ENCODE results near the gene SLC35F3.

DNA sequence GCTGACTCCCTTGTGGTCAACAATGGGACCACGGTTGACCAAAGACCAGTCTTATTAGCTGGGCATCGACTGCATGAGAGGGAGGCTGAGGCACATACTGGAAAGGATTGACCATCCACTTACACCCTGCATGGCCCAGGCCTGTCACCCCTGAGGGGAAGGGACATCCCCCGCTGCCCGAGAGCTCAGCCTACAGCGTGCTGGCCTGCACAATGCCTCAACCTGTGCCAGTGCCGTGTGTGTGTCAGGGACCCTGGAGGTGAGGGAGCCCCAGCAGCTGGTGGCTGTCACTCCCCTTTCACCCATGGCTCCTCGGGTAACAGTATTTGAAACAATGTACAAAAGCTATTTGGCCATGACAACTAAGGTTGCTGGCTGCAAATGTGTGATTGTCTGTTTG lies 67.3 kb downstream of the SLC35F3 start:
- no peak for TF ChIP-seq POLR2A (IDR thresholded peaks at IDR 0.05)
- no peak for TF ChIP-seq CTCF (IDR thresholded peaks at IDR 0.05)
- TF ChIP-seq POLR2AphosphoS5 (IDR thresholded peaks at IDR 0.05) = no peak
- TF ChIP-seq EP300 (IDR thresholded peaks at IDR 0.05) = no peak
